GM12878 (cell line): Measurements from ENCODE around the gene PRPSAP1. TPM values are rescaled to one million over a fixed set of nuclear protein-coding genes. Genes with fewer than 3 reads are reported as not detected.
A peak's percentile ranks its signal among the peaks of the same experiment; 100 is the strongest.

Source experiments
- BCL11A ChIP-seq: IDR thresholded peaks from 2 replicates; pipeline ENCODE4 v1.6.1; 2011; ENCODE audit warnings: low read depth, low read length
- BMI1 ChIP-seq: fragments of 450-650 bp; IDR thresholded peaks from 2 replicates; pipeline ENCODE4 v1.6.1; 2016; ENCODE audit warnings: mild to moderate bottlenecking, moderate library complexity, borderline replicate concordance
- CHD4 ChIP-seq: fragments of 200-600 bp; sonication (generic); IDR thresholded peaks from 2 replicates; pipeline ENCODE4 v1.6.1; 2016; ENCODE audit warnings: mild to moderate bottlenecking
- ETV6 ChIP-seq, 2 experiments: fragments of 450-650 bp in 1 of 2; IDR thresholded peaks in 1 of 2; conservative IDR thresholded peaks in 1 of 2; 2 replicates each; pipeline ENCODE4 v1.6.1; 2014; ENCODE audit warnings: antibody characterized with exemption in 1 of 2, borderline replicate concordance in 1 of 2, low read depth in 1 of 2, mild to moderate bottlenecking in 1 of 2, moderate library complexity in 1 of 2
- GATAD2B ChIP-seq: fragments of 450-650 bp; conservative IDR thresholded peaks from 2 replicates; pipeline ENCODE4 v1.6.1; 2017; ENCODE audit warnings: low read depth, mild to moderate bottlenecking, moderate library complexity
- IKZF2 ChIP-seq, 2 experiments: fragments of 450-650 bp; IDR thresholded peaks; 2 replicates each; pipeline ENCODE4 v1.6.1; 2017; ENCODE audit warnings: mild to moderate bottlenecking in 2 of 2, moderate library complexity in 2 of 2
- JUNB ChIP-seq: IDR thresholded peaks from 2 replicates; pipeline ENCODE4 v1.6.1; 2016; ENCODE audit warnings: antibody characterized with exemption, mild to moderate bottlenecking
- KLF5 ChIP-seq: fragments of 450-650 bp; IDR thresholded peaks from 2 replicates; pipeline ENCODE4 v1.6.1; 2014; ENCODE audit warnings: mild to moderate bottlenecking; ENCODE audit not compliant: partially characterized antibody
- MTA2 ChIP-seq: fragments of 450-650 bp; IDR thresholded peaks from 2 replicates; pipeline ENCODE4 v1.6.1; 2016; ENCODE audit warnings: low read depth, mild to moderate bottlenecking, moderate library complexity
- NR2C1 ChIP-seq: fragments of 450-650 bp; IDR thresholded peaks from 2 replicates; pipeline ENCODE4 v1.6.1; 2017; ENCODE audit warnings: antibody characterized with exemption, mild to moderate bottlenecking, moderate library complexity
- PAX5 ChIP-seq: IDR thresholded peaks from 2 replicates; pipeline ENCODE4 v1.6.1; 2011; ENCODE audit warnings: low read depth, low read length, borderline replicate concordance
- RCOR1 ChIP-seq: conservative IDR thresholded peaks from 2 replicates; pipeline ENCODE4 v1.6.1; 2012; ENCODE audit warnings: low read depth, low read length, improper control_type of control experiment
- SIN3A ChIP-seq: IDR thresholded peaks from 2 replicates; pipeline ENCODE4 v1.6.1; 2012; ENCODE audit warnings: low read depth, low read length, improper control_type of control experiment
- SMAD5 ChIP-seq: IDR thresholded peaks from 2 replicates; pipeline ENCODE4 v1.6.1; 2016; ENCODE audit warnings: antibody characterized with exemption, low read depth
- STAT1 ChIP-seq: fragments of 450-650 bp; conservative IDR thresholded peaks from 2 replicates; pipeline ENCODE4 v1.6.1; 2014; ENCODE audit warnings: antibody characterized with exemption, mild to moderate bottlenecking
- SUZ12 ChIP-seq: fragments of 200-600 bp; sonication (generic); IDR thresholded peaks from one replicate; pipeline ENCODE4 v1.6.1; 2018; ENCODE audit warnings: antibody characterized with exemption, mild to moderate bottlenecking; ENCODE audit not compliant: unreplicated experiment
- TAF1 ChIP-seq: IDR thresholded peaks from 2 replicates; pipeline ENCODE4 v1.6.1; 2011; ENCODE audit warnings: mild to moderate bottlenecking, low read depth, low read length, borderline replicate concordance
- TARDBP ChIP-seq: IDR thresholded peaks from 2 replicates; pipeline ENCODE4 v1.6.1; 2016; ENCODE audit warnings: borderline replicate concordance
- polyA plus RNA-seq, 11 experiments: library from polyadenylated mRNA; depleted of rRNA in 4 of 11; unstranded in 6 of 11; stranded (reverse) in 5 of 11; fragments of >200 nt; fragmentation: Nextera tagmentation in 4 of 11; fragmentation: Illumina TruSeq in 1 of 11; extraction: Ambion mirVana in 4 of 11; extraction: Trizol in 1 of 11; gene quantifications; 1 replicate in 1 of 11; 2 replicates in 10 of 11; pipeline versions ENCODE4 v1.2.1 to v1.2.3, GENCODE V29; 2011 to 2016; ENCODE audit warnings: inconsistent platforms in 2 of 11, missing spikeins in 2 of 11, low read depth in 1 of 11
- total RNA-seq, 4 experiments: library from RNA; depleted of rRNA in 3 of 4; stranded (reverse); fragments of >200 nt in 3 of 4; fragmentation: Illumina TruSeq in 1 of 4; extraction: Trizol in 1 of 4; gene quantifications; 2 replicates each; pipeline versions ENCODE4 v1.2.1 to v1.2.3, GENCODE V29; 2013 to 2021
- TF ChIP-seq, protein P1 (sequence below): fragments of 450-650 bp; IDR thresholded peaks from 2 replicates; pipeline ENCODE4 v1.6.1; 2016; ENCODE audit warnings: mild to moderate bottlenecking
- TF ChIP-seq, protein P2 (sequence below), 3 experiments: IDR thresholded peaks in 2 of 3; conservative IDR thresholded peaks in 1 of 3; 2 replicates each; pipeline ENCODE4 v1.5.1; 2011; ENCODE audit warnings: low read depth in 3 of 3, low read length in 3 of 3, mild to moderate bottlenecking in 3 of 3, control low read depth in 2 of 3, moderate library complexity in 2 of 3, inconsistent platforms in 1 of 3, mixed read lengths in 1 of 3; ENCODE audit not compliant: control insufficient read depth in 2 of 3, insufficient read depth in 1 of 3; ENCODE audit errors: extremely low read depth in 1 of 3
- TF ChIP-seq, protein P3 (sequence below): IDR thresholded peaks from 2 replicates; pipeline ENCODE4 v1.6.1; 2011; ENCODE audit warnings: low read depth, mild to moderate bottlenecking, low read length, moderate library complexity, borderline replicate concordance; ENCODE audit errors: extremely low read depth
- TF ChIP-seq, protein P4 (sequence below): fragments of 450-650 bp; IDR thresholded peaks from 2 replicates; pipeline ENCODE4 v1.6.1; 2016; ENCODE audit warnings: mild to moderate bottlenecking, moderate library complexity, borderline replicate concordance

Gene PRPSAP1
- total and polyA plus RNA-seq, 10 of the 15 experiments (the other 5 are each of a cell fraction or from before 2014, with no cell fraction given) = 15.8 to 84.2 (median 44.2) TPM

DNA sequence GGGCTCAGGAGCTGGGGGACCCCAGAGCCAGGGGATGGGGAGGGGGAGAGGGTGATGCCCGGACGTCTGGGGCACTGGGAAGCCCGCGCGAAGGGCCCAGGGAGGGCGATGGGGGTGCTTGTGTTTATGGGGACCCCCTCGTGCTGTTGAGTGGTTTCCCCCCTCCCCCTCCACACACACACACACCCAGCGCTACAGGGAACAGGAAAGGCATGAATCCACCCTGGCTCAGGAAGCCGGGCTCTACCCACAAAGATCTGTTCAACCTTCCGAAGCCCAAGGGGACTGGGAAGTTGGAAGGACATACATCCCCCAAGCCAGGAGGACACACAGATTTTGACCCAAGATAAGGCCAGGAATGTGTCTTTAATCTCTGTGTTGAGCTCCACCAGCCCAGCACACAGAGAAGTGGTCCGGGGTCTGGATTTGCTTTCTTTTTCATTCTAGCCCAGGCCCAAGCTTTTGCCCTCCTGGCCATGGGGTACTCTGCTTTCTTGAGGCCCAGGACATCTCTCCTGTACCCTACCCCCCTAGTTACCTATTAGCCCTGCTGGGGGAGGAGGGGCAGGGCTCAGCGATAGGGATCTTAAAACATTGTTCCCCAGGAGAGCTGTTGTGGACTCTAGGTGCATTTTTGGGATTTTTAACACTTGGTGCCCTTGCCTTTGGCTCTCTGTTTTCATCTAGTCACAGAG is 87.3 kb downstream of the PRPSAP1 start (continued):
- no peak for TF ChIP-seq STAT1
- no peak for TF ChIP-seq CHD4
- TF ChIP-seq, protein P1, sequence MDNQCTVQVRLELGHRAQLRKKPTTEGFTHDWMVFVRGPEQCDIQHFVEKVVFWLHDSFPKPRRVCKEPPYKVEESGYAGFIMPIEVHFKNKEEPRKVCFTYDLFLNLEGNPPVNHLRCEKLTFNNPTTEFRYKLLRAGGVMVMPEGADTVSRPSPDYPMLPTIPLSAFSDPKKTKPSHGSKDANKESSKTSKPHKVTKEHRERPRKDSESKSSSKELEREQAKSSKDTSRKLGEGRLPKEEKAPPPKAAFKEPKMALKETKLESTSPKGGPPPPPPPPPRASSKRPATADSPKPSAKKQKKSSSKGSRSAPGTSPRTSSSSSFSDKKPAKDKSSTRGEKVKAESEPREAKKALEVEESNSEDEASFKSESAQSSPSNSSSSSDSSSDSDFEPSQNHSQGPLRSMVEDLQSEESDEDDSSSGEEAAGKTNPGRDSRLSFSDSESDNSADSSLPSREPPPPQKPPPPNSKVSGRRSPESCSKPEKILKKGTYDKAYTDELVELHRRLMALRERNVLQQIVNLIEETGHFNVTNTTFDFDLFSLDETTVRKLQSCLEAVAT = peak; percentile 60
- TF ChIP-seq PAX5 = no peak
- no peak for TF ChIP-seq RCOR1
- TF ChIP-seq NR2C1 = no peak
- TF ChIP-seq KLF5 = no peak
- no peak for TF ChIP-seq GATAD2B
- no peak for TF ChIP-seq TARDBP
- TF ChIP-seq BCL11A = no peak
- TF ChIP-seq, protein P2, sequence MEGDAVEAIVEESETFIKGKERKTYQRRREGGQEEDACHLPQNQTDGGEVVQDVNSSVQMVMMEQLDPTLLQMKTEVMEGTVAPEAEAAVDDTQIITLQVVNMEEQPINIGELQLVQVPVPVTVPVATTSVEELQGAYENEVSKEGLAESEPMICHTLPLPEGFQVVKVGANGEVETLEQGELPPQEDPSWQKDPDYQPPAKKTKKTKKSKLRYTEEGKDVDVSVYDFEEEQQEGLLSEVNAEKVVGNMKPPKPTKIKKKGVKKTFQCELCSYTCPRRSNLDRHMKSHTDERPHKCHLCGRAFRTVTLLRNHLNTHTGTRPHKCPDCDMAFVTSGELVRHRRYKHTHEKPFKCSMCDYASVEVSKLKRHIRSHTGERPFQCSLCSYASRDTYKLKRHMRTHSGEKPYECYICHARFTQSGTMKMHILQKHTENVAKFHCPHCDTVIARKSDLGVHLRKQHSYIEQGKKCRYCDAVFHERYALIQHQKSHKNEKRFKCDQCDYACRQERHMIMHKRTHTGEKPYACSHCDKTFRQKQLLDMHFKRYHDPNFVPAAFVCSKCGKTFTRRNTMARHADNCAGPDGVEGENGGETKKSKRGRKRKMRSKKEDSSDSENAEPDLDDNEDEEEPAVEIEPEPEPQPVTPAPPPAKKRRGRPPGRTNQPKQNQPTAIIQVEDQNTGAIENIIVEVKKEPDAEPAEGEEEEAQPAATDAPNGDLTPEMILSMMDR (IDR thresholded peaks at IDR 0.05 in 2 of 3, conservative IDR thresholded peaks at IDR 0.05 in 1 of 3; ENCODE audit: control insufficient read depth in 2 of 3, extremely low read depth in 1 of 3, insufficient read depth in 1 of 3, low read depth in 3 of 3, low read length in 3 of 3) = no peak
- TF ChIP-seq BMI1 = 0 out of 2 replicates have a peak, but pooled peaks have one; percentile 27
- TF ChIP-seq SIN3A = 0 out of 2 replicates have a peak, but pooled peaks have one; percentile 1
- no peak for TF ChIP-seq MTA2
- TF ChIP-seq JUNB = no peak
- no peak for TF ChIP-seq ETV6 (conservative IDR thresholded peaks at IDR 0.05 in 1 of 2, IDR thresholded peaks at IDR 0.05 in 1 of 2; ENCODE audit: borderline replicate concordance in 1 of 2, low read depth in 1 of 2)
- TF ChIP-seq, protein P3, sequence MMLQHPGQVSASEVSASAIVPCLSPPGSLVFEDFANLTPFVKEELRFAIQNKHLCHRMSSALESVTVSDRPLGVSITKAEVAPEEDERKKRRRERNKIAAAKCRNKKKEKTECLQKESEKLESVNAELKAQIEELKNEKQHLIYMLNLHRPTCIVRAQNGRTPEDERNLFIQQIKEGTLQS = no peak
- TF ChIP-seq, protein P4, sequence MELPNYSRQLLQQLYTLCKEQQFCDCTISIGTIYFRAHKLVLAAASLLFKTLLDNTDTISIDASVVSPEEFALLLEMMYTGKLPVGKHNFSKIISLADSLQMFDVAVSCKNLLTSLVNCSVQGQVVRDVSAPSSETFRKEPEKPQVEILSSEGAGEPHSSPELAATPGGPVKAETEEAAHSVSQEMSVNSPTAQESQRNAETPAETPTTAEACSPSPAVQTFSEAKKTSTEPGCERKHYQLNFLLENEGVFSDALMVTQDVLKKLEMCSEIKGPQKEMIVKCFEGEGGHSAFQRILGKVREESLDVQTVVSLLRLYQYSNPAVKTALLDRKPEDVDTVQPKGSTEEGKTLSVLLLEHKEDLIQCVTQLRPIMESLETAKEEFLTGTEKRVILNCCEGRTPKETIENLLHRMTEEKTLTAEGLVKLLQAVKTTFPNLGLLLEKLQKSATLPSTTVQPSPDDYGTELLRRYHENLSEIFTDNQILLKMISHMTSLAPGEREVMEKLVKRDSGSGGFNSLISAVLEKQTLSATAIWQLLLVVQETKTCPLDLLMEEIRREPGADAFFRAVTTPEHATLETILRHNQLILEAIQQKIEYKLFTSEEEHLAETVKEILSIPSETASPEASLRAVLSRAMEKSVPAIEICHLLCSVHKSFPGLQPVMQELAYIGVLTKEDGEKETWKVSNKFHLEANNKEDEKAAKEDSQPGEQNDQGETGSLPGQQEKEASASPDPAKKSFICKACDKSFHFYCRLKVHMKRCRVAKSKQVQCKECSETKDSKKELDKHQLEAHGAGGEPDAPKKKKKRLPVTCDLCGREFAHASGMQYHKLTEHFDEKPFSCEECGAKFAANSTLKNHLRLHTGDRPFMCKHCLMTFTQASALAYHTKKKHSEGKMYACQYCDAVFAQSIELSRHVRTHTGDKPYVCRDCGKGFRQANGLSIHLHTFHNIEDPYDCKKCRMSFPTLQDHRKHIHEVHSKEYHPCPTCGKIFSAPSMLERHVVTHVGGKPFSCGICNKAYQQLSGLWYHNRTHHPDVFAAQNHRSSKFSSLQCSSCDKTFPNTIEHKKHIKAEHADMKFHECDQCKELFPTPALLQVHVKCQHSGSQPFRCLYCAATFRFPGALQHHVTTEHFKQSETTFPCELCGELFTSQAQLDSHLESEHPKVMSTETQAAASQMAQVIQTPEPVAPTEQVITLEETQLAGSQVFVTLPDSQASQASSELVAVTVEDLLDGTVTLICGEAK = no peak
- no peak for TF ChIP-seq TAF1
- TF ChIP-seq SUZ12 = no peak
- TF ChIP-seq SMAD5 = no peak
- TF ChIP-seq IKZF2 (IDR thresholded peaks at IDR 0.05) = 0 out of 4 replicates have a peak, but pooled peaks of 1 of the 2 experiments have one; percentile 14
